HG03066 (cell line): ENCODE results near the gene TRAF7.

Source experiments
- ATAC-seq: cut with Tn5 transposase; IDR thresholded peaks from one replicate; pipeline ENCODE4 v1.9.1; 2021; ENCODE audit warnings: low read depth; ENCODE audit not compliant: unreplicated experiment

Gene TRAF7

GRCh38 chr16:2180461-2180860 lies 24.9 kb downstream of the TRAF7 start:
- no peak for ATAC-seq

GRCh38 chr16:2180962-2181923 lies 25.7 kb downstream of the TRAF7 start:
- ATAC-seq: no peak

- no peak for ATAC-seq
Observed at GRCh38 chr16:2181952-2182351, 26.4 kb downstream of the TRAF7 start.

GRCh38 chr16:2183671-2184070 lies 28.1 kb downstream of the TRAF7 start:
- ATAC-seq: no peak

GRCh38 chr16:2184346-2184745 lies 28.8 kb downstream of the TRAF7 start:
- ATAC-seq: no peak

GRCh38 chr16:2184962-2185361 lies 29.4 kb downstream of the TRAF7 start:
- ATAC-seq: no peak

GRCh38 chr16:2186064-2186463 lies 30.5 kb downstream of the TRAF7 start:
- no peak for ATAC-seq

GRCh38 chr16:2186505-2186904 lies 30.9 kb downstream of the TRAF7 start:
- ATAC-seq: no peak

- ATAC-seq: no peak
Observed at GRCh38 chr16:2187212-2187611, 31.6 kb downstream of the TRAF7 start.

- ATAC-seq: no peak
Observed at GRCh38 chr16:2188395-2188794, 32.8 kb downstream of the TRAF7 start.

- ATAC-seq: no peak
Observed at GRCh38 chr16:2189252-2189893, 33.8 kb downstream of the TRAF7 start.

- no peak for ATAC-seq
Observed at GRCh38 chr16:2190002-2190658, 34.5 kb downstream of the TRAF7 start.

GRCh38 chr16:2190659-2191445 lies 35.3 kb downstream of the TRAF7 start:
- ATAC-seq: no peak

- ATAC-seq: no peak
Observed at GRCh38 chr16:2191446-2191706, 35.8 kb downstream of the TRAF7 start.

GRCh38 chr16:2194166-2194834 lies 38.7 kb downstream of the TRAF7 start:
- ATAC-seq: no peak

GRCh38 chr16:2194852-2195321 lies 39.3 kb downstream of the TRAF7 start:
- ATAC-seq: no peak

- no peak for ATAC-seq
Observed at GRCh38 chr16:2195322-2196161, 40.0 kb downstream of the TRAF7 start.

GRCh38 chr16:2196162-2196980 lies 40.8 kb downstream of the TRAF7 start, which contains the start of gene CASKIN1:
TSS of gene CASKIN1 (minus strand) at chr16:2196605. CDS start at chr16:2196432, 173 bp downstream.
- ATAC-seq: no peak
